ENCODE data around the gene MEGF6. TPM values are rescaled to one million over a fixed set of nuclear protein-coding genes. Genes with fewer than 3 reads are reported as not detected.

Gene MEGF6
- total and polyA plus RNA-seq, 2 donors (not counting 1 experiment from before 2014, with no cell fraction given) = 43.2 to 77.3 TPM

DNA sequence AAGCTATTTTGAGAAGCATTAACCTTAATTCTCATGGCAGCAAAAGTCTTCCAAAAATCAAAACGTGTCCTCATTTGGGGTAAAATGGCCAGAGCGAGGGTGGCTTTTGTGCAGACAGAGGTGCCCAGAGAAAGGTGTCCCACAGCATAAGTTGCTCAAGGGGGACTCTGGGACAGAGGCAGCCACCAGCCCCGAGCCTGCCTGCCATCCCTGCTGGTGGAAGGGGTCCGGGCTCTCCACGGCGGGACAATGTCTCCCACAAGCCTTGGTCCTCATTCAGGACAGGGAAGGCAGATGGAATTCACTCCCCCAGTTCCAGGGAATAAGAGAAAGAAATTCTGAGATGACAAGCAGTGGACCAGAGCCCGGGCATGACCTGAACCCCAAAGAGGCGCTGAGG lies 169.4 kb downstream of the MEGF6 start:
- WGBS (ENCODE audit: insufficient coverage) = 84% methylated on average over 8 of the region's 8 CpGs
- no peak overlapping the region for H3K27ac Mint-ChIP-seq
- no peak overlapping the region for H3K27ac ChIP-seq (ENCODE audit: low read length in 2 of 2)
- H3K27me3 Mint-ChIP-seq = peaks cover 14% of the 10 kb centered on the region
- TF ChIP-seq CTCF (IDR thresholded peaks at IDR 0.05) (no peak), EZH2 (IDR thresholded peaks at IDR 0.05; ENCODE audit: borderline replicate concordance, insufficient read depth, low read depth, low read length, poor library complexity, severe bottlenecking) (no peak)
- peaks cover 0 to 16% (median 4%) of the 10 kb centered on the region in 3 donors for H3K9me3 ChIP-seq (ENCODE audit: control extremely low read depth in 1 of 3, control insufficient read depth in 2 of 3, insufficient read depth in 1 of 3, low read length in 2 of 3)
- ATAC-seq (ENCODE audit: low read depth) = no peak
- H3K4me2 ChIP-seq (replicated peaks; ENCODE audit: low read depth, low read length, poor library complexity, severe bottlenecking) = no peak overlapping the region
- POLR2A ChIA-PET = no interaction called here
- no peaks in the 10 kb centered on the region for H3K4me1 Mint-ChIP-seq
- no peak overlapping the region for H3K4me3 ChIP-seq (ENCODE audit: control extremely low read depth in 1 of 5, extremely low read depth in 1 of 5, insufficient read depth in 1 of 5, low read depth in 2 of 5, low read length in 4 of 5)
- H3K9me3 Mint-ChIP-seq (ENCODE audit: insufficient read depth) = peaks cover 2% of the 10 kb centered on the region
- no peaks in the 10 kb centered on the region for H3K79me2 ChIP-seq (ENCODE audit: control insufficient read depth, insufficient read depth, low read length)
- no peaks in the 10 kb centered on the region for H3K27me3 ChIP-seq (replicated peaks in 1 of 4; ENCODE audit: control extremely low read depth in 1 of 4, control insufficient read depth in 3 of 4, insufficient read depth in 4 of 4, low read length in 3 of 4)
- no peaks in the 10 kb centered on the region for H3K36me3 ChIP-seq (replicated peaks in 1 of 2; ENCODE audit: control extremely low read depth in 1 of 2, control insufficient read depth in 1 of 2, extremely low read depth in 1 of 2, insufficient read depth in 2 of 2, low read length in 1 of 2)
- no peak for DNase-seq
- H4K20me1 ChIP-seq (ENCODE audit: control insufficient read depth, insufficient read depth, low read length, poor library complexity, severe bottlenecking) = no peaks in the 10 kb centered on the region
- no peak overlapping the region for H3K4me3 Mint-ChIP-seq
- CTCF ChIA-PET = interaction anchor here (1.8 kb wide), 1 partner anchor 11 kb away, joined by 5 read pairs; no protein-coding TSS in a partner anchor
- intact Hi-C loops (cut with micrococcal nuclease) = no loop called here
- no peaks in the 10 kb centered on the region for H3K4me1 ChIP-seq (ENCODE audit: control insufficient read depth in 2 of 2, insufficient read depth in 2 of 2, low read length in 2 of 2)
- H2AFZ ChIP-seq (ENCODE audit: insufficient read depth, low read depth, low read length, poor library complexity, severe bottlenecking) = no peak overlapping the region
- no peak overlapping the region for H3K9ac ChIP-seq (ENCODE audit: low read length)

DNA sequence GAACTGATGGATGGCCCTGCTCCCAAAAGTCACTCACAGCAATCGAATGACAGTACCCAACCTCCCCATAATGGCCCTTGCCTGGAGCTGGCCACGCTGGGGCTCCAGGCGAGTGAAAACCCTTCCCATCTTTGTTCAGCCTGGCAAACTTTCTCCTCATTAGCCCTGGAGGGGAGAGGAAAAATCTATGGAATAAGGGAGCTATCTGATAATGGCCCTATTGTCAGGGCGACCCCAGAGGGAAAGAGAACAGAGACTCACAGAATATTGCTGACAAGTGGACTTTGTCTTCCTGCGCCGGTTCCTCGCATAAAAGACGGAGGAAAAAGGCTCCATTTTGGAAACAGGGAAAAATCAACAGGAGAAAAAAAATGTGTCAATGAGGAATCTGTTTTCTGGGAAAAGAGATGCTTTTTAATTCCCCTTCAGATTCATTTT lies 169.9 kb downstream of the MEGF6 start:
- intact Hi-C loops (cut with micrococcal nuclease) = no loop called here
- Histone ChIP-seq H3K9ac (ENCODE audit: low read length) (no peak overlapping the region), H3K79me2 (ENCODE audit: control insufficient read depth, insufficient read depth, low read length) (no peaks in the 10 kb centered on the region), H3K27me3 (replicated peaks in 1 of 4; ENCODE audit: control extremely low read depth in 1 of 4, control insufficient read depth in 3 of 4, insufficient read depth in 4 of 4, low read length in 3 of 4) (no peaks in the 10 kb centered on the region), H2AFZ (ENCODE audit: insufficient read depth, low read depth, low read length, poor library complexity, severe bottlenecking) (no peak overlapping the region), H3K36me3 (replicated peaks in 1 of 2; ENCODE audit: control extremely low read depth in 1 of 2, control insufficient read depth in 1 of 2, extremely low read depth in 1 of 2, insufficient read depth in 2 of 2, low read length in 1 of 2) (no peaks in the 10 kb centered on the region), H3K27ac (ENCODE audit: low read length in 2 of 2) (no peak overlapping the region), H3K9me3 (ENCODE audit: control extremely low read depth in 1 of 3, control insufficient read depth in 2 of 3, insufficient read depth in 1 of 3, low read length in 2 of 3) (peaks cover 0 to 14% (median 4%) of the 10 kb centered on the region in 3 donors), H3K4me2 (replicated peaks; ENCODE audit: low read depth, low read length, poor library complexity, severe bottlenecking) (no peak overlapping the region), H3K4me1 (ENCODE audit: control insufficient read depth in 2 of 2, insufficient read depth in 2 of 2, low read length in 2 of 2) (no peaks in the 10 kb centered on the region), H3K4me3 (ENCODE audit: control extremely low read depth in 1 of 5, extremely low read depth in 1 of 5, insufficient read depth in 1 of 5, low read depth in 2 of 5, low read length in 4 of 5) (no peak overlapping the region), H4K20me1 (ENCODE audit: control insufficient read depth, insufficient read depth, low read length, poor library complexity, severe bottlenecking) (no peaks in the 10 kb centered on the region)
- POLR2A ChIA-PET = no interaction called here
- Mint-ChIP-seq H3K27ac (no peak overlapping the region), H3K4me3 (no peak overlapping the region), H3K9me3 (ENCODE audit: insufficient read depth) (peaks cover 2% of the 10 kb centered on the region), H3K27me3 (peaks cover 14% of the 10 kb centered on the region), H3K4me1 (no peaks in the 10 kb centered on the region)
- TF ChIP-seq EZH2 (IDR thresholded peaks at IDR 0.05; ENCODE audit: borderline replicate concordance, insufficient read depth, low read depth, low read length, poor library complexity, severe bottlenecking) (no peak), CTCF (IDR thresholded peaks at IDR 0.05) (no peak)
- ATAC-seq (ENCODE audit: low read depth) = no peak
- CTCF ChIA-PET = interaction anchor here (1.8 kb wide), 1 partner anchor 12 kb away, joined by 5 read pairs; no protein-coding TSS in a partner anchor
- DNase-seq = no peak
- 88% methylated on average over 6 of the region's 8 CpGs for WGBS (ENCODE audit: insufficient coverage)
